NCI-H146 (cell line): ENCODE measurements around the gene ZNF335.

Experiments used
- DNase-seq: peaks from one replicate; lab custom pipeline; 2025; lab: John Stamatoyannopoulos, UW

The ZNF335 gene

DNA sequence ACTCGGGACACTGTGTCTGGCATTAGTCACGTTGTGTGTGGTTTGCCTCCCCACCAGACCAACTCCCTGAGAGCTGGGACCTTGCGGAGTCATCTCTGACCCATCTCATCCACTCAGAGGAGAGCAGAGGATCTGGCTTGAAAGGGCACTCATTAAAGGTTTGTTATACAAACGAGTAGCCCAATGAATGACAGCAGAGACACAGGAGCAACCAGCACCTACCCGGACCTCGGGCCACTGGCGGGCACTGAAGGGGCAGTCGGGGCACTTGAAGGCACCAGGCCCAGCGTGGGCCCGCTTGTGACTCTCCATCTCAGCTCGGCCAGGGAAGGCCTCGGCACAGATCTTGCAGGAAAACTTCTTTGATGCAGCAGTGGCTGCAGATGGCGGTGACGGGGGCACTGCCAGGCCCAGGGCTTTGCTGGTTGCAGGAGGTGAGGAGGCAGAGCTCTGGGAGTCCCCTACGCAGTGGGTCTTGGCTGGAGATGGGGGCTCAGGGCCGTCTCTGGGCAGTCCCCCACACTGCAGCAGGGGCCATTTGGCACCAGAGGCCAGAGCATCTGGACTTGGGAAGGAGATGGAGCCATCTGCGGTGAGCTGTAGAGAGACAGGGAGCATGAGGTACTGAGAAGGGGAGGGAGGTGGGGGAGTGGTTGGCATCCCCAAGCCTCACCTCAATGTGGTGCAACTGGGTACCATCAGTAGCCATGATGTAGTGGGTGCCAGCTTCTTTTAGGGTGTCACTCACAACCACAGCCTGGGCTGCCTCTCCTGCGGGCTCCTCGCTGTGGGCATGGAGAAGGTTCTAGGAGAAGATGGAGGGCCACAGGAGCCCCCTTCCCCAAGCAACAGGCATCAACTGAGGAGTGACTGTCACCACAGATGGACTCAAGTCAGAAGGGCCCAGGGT is 19.8 kb downstream of the ZNF335 start:
- no peak for DNase-seq

DNA sequence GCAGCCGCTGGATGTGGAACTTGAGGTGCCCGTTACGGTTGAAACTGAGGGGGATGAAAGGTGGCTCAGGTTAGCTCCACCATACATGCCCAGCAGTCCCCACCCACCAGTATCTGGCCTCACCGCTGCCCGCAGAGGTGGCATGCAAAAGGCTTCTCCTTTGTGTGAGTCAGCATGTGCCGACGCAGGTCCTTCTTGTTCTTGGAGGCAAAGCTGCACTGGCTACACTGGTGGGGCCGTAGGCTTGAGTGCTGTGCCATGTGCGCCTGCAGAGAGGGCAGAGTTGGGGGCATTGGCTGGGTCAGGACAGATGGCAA is 21.7 kb downstream of the ZNF335 start:
- DNase-seq: no peak

DNA sequence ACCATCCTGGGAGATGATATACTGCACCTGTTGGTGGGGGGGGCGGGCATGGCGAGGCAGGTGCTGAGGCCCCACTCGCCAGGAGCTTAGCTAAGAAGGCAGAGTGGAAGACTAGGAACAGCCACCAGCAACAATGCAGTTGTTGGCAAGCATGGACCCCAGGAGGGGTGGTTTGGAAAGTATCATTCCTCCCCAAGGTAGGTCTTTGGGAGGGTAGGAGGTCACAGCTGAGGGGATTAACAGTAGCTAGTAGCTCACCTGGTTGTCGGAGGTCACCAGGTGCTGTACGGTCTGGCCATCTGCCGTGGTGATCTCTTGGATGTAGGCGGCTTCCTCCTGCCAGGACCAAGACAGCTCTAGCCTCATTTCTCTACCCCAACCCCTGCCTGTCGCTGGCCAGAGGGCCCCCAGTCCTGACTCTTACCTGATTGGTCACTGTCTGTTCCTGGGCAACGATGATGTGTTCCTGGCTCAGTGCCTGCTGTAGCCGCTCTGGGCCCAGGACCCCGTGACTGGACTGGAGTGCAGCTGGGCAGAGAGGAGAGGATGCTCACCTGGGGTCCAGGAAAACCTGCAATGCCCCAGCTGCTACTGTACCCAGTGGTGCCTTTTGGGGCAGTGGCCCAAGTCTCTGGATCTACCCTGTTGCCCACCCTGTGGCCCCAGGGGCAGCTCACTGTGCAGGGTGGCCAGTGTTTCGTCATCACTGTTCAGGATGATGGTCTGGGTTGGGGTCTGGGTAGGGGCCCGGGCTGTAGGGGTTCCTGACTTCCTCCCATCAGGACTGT is 22.3 kb downstream of the ZNF335 start:
- DNase-seq: peak; percentile 36

DNA sequence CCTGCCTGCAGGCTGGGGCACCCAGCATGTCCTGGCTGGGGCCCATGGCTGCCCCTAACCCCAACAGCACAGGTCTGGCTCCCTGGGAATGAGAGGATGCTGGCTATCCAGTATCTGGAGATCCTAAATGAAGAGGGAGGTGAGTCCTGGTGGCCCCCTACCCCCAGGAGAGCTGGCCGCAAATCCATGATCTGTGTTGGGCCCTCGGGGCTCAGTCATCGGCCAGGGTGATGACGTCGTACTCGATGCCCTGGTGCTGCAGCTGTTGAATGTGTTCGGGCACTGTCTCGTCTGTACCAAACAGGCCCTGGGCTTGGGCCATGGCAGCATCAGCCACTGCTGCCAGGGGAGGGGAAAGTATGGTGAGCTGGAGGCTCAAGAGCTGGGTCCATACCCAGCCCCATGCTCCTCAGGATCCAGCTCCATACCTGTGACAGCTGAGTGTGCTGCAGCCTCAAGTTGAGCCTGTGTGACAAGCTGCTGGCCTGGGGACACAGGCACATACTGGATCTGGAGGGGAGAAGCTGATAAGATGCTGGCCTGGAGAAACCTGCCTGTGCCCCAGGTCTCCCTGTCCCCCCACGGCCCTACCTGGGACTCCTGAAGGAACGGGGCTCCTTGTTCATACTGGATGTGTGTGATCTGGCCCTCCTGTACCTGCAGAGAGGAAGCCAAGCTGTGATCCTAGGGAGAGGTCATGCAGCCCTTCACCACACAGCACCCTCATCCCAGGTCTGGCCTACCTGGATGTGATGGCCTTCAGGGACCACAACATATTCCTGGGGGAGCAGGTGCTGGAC is 23.1 kb downstream of the ZNF335 start:
- no peak for DNase-seq

DNA sequence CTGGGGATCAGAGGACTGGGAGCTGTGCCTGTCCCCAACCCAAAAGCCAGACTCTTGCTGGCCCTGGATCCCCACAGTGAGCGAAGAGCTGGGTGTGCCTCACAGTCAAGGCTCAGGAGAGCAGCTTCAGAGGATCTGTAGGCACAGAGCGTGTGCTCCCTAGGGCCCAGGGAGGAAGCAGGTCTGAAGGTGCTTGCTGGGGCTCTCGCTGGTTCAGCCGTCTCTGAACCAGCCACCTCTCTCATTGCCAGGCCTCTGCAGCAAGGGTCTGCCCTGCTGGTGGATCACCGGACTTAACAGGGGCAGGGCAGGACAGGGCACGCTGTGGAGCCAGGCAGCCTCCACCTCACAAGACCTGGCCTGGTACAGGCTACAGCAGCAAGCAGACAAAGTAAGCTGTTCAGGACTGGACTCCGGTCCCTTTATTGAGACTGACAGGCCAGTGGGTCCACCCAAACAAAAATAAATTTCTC is 23.7 kb downstream of the ZNF335 start:
- no peak for DNase-seq

DNA sequence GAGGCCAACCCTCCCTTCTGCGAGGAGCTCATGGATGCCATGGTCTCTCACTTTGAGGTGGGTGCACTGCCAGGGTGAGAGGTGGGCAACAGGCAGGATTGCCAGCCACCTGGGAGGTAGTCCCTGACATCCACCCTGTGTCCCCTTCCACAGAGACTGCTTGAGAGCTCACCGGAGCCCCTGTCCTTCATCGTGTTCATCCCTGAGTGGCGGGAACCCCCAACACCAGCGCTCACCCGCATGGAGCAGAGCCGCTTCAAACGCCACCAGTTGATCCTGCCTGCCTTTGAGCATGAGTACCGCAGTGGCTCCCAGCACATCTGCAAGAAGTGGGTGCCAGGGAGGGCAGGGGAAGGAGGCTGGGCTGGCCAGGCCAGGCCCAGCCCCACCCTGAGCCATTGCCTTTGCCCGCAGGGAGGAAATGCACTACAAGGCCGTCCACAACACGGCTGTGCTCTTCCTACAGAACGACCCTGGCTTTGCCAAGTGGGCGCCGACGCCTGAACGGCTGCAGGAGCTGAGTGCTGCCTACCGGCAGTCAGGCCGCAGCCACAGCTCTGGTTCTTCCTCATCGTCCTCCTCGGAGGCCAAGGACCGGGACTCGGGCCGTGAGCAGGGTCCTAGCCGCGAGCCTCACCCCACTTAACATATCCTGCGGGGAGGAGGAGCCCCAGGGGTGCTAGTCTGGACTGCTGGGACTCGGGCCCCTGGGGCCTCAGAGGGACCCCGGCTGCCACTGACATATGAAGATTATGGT is 24.7 kb downstream of the ZNF335 start:
- DNase-seq: no peak

DNA sequence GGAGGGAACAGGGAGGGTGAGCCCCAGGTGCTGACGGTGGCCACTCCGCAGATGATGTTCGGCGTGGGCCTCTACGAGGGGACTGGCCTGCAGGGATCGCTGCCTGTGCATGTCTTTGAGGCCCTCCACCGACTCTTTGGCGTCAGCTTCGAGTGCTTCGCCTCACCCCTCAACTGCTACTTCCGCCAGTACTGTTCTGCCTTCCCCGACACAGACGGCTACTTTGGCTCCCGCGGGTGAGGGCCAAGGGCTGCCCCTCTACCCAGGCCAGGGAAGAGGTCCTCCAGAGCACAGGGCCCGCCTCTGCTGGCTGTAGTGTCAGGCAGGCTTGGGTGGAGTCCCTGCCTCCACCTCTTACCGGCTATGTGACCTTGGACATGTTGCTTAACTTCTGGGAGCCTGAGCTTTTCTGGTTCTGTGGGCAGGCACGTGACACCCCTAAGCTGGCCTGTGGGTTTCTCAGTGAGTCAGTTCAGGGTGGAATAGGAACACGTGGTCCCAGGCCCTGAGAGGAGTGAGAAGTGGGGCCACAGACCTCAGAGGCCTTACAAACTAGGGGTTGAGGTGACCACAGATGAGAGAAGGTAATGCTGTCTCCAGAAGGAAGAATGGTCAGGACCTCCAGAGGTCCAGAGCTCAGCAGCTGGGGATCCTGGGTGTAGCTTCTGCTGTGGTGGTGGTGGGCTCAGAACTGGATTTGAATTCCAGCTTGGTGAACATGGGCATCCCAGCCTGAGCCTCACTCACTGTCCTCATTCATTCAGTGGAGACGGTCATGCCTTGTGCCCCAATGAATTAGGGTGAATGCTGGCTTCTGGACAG is 25.6 kb downstream of the ZNF335 start:
- no peak for DNase-seq

DNA sequence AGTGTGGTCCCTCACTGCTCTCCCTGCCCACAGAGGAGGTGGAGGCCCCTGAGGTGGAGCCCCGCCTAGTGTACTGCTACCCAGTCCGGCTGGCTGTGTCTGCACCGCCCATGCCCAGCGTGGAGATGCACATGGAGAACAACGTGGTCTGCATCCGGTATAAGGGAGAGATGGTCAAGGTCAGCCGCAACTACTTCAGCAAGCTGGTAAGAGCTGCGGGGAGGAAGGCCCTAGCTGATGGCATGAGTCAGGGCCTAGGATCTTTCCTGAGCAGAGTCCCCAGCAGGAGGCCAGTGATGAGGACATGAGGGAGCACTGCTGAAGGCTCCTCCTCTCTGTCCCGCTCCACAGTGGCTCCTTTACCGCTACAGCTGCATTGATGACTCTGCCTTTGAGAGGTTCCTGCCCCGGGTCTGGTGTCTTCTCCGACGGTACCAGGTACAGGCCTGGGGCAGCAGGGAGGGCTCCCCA is 26.3 kb downstream of the ZNF335 start:
- DNase-seq: no peak

DNA sequence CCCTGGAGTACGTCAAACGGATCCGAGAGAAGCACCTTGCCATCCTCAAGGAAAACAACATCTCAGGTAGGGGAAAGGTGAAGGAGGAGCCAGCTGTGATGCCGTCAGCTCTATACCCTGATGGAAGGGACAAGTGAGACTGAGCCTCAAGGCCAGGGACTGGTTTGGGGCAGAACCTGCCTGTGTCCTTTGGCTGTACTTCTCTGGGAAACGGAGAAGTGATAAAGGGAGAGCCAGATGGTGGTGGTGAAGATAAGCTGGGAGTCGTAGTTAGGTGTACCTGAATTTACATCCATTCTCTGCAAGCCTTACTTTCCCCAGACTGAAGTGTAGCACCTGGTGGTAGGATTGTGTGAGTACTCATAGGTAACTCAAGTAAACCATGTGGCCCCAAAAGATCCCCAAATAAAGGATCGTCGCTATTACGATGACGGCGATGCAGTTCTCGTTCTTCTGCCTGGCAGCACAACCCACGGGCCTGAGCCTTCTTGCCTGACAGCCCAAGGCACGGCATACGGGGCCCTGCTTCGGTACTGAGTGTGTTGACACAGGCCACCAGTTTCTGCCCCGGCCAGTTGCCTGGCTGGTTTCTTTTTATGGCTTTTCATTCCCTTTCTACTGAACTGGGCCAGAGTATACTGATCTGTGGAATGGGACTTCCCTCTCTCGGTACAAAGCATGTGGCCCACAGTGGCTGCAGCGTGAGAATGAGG is 26.9 kb downstream of the ZNF335 start:
- DNase-seq: no peak

DNA sequence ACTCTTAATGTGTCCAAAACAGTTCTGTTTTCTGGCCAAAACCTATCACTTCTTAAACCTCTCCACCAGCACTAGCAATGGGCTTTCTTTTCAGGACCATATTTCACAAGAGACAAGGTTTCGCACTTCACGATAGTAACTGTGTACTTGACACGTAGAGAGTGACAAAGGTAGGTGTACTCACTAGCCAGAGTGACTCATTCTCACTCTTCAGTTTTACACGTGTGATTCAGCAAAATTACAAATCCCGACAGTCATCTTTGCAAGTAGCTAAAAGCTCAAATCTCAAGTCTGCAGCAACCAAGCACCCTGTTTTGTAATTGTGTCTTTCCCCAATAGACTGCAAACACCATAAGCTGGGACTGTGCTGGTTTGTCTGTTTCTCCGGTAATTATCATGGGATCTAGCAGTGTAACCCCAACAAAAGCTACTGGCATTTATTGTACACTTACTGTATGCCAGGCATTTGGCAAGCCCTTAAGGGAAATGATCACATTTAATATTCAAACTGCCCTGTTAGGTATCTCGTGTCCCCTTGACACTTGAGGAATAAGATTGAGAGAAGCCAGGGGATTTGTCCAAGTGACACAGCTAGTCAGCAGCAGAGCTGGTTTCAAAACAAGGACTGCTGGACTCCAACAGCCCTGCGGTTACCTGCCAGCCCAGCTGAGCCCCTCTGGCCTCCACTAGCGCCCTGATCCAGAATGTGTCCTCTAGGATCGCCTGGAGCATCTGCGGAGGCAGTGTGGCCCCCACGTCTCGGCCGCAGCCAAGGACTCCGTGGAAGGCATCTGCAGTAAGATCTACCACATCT is 27.6 kb downstream of the ZNF335 start:
- DNase-seq: no peak

DNA sequence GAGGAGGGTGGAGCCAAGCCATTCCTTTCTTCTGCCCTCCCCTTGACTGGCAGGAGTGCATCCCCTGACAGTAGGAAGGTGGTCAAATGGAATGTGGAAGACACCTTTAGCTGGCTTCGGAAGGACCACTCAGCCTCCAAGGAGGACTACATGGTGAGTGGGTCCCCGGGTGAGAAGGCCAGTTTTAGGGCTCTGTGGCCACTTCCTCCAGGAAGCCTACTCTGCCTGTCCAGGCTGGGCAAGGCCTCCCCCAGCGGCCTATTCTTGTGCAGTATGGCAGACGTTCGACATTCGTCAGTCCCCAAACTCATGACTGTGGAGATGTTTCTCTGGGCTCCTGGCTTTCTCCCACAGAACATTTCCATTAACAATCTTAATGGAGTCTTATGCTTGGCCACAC is 28.4 kb downstream of the ZNF335 start:
- DNase-seq: no peak

DNA sequence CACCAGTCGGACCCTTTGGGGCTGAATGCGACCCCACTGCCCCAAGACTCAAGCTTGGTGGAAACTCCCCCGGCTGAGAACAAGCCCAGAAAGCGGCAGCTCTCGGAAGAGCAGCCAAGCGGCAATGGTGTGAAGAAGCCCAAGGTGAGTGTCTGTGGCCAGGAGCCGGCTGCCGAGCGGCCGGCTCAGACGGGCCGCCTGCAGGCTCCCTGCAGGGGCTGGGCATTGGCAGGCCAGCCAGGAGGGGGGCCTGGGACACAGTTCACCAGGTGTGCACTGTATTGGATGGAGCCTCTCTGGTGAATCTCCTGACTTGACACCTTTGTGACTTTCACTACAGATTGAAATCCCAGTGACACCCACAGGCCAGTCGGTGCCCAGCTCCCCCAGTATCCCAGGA is 31.5 kb downstream of the ZNF335 start:
- no peak for DNase-seq

DNA sequence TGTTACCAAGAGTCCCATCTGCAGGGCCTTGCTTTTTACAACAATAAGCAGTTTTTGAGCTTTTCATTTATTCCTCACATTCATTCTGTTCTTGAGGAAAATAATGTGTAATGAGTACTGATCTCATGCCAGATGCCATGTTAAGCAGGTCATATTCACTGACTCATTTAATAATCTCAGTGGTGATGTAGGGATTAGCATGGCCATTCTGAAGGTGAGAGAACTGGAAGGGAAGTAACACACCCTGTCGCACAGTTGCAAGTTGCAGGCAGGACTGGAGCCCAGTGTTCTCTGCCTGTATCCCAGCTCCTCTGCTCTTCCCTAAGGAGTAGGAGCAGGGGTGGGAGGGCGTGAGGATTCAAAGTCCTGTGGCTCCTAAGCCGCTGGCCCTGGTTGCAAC is 31.9 kb downstream of the ZNF335 start:
- DNase-seq: no peak

DNA sequence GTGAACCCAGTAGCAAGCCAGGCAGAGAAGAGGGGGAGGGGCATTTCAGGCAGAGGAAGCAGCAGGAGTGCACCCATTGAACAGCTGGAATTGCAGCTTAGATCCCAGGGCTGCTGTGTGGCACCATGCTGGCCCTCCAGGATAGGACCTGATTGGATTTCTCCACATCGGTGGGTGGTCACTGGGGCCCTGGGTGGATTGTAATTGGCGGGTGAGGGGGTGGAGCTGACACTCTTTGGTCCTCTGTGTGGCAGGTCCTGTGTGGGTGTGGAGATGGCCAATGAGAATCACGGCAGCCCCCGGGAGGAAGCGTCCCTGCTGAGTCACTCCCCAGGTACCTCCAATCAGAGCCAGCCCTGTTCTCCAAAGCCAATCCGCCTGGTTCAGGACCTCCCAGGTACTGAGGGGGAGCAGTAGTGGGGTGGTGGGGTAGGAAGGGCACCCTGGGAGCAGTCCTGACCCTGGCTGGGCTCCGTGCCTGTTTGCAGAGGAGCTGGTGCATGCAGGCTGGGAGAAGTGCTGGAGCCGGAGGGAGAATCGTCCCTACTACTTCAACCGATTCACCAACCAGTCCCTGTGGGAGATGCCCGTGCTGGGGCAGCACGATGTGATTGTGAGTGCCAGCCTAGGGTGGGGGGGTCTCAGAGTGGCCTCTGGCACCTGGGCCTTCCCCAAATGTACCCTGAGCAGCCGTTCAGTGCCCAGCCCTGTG is 33.1 kb downstream of the ZNF335 start:
- no peak for DNase-seq

DNA sequence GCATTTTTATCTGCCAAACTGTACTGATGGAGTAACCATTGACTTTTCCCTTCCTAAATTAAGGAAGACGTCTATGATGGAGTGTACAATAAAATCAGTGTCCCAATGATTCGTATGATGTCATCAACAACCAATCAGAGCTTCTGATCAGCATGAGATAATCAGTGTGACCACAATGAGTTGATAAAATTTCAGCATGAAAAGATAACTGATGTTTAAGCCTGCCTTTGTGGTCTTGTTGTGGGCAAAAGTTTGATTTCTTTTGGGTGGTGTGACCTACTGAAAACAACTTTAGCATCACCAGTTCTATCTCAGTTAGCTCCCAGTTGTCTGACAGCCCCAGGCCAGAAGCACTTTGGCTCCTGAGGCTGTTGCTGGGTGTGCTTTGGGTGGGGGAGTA is 34.2 kb downstream of the ZNF335 start:
- no peak for DNase-seq

DNA sequence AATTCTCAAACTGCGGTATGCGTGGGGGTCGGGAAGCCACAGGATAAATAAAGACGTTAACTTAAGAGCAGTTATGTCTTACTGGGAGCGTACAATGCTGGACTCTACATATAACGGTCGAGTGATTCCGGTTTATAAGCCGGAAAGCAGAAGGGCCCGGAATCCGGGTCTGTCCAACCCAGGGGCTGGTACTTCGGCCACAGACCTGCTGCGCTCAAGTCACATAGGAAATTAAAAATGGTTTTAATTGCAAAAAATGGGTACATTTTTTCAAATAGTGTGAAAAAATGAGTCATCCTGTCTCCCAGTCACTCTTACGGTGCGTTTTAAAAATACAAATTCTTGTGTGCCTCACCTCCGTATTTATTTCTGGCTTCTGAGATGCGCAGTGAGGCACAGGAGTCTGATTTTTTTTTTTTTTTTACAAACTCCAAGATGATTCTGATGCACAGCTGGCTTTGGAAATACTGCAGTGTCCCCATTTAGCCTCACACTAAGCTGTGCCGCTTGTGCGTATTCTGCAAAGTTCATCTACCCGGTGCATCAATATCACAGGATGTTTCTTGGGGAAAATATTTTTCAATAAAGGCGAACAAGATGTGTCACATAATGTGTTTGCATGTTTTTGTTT is 36.5 kb downstream of the ZNF335 start:
- DNase-seq: peak; percentile 38

DNA sequence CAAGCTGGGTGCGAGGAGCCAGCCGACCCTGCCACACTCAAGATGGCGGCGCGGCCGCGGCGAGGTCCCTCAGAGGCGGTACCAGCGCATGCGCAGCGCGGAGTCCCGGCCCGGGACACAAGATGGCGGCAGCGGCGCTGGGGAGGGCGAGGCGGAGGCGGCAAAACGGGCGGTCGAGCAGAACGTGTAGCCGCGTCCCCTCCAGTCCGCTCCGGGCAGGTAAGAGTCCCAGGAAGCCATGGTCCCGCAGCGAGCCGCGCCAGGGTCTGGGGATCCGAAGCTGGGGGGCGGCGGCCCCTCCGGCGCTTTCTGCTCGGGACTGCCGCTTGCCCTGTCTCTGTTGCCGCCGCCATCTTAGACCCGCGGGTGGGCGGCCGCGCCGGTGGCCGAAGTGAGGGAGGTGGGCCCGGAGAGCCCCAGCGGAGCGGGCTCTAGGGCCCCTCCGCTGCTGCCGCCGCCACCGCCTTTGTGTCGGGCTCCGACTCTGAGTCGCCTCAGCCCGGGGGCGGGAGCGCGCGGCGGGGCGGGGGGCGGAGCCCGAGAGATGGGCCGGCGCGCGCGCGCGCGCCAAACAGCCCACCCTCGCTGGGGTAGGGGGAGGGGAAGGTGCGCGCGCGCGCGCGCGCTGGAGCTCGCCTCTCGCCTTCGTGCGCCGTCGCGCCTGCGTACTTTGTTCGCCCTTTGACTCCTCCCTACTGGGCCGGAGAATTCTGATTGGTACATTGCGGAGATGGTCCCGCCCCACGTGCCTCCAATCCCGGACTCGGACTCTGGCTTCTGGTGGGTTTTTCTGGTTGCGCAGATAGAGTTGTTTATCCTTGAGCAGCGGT is 37.2 kb downstream of the ZNF335 start, which contains the start of gene PCIF1:
Gene PCIF1, plus strand, starts transcription at position 98 of the 830 bp plus-strand sequence. CDS start 4,317 bp downstream, outside the sequence.
- DNase-seq: peak; percentile 98
